ENCODE data around the gene RIMS1.

DNA sequence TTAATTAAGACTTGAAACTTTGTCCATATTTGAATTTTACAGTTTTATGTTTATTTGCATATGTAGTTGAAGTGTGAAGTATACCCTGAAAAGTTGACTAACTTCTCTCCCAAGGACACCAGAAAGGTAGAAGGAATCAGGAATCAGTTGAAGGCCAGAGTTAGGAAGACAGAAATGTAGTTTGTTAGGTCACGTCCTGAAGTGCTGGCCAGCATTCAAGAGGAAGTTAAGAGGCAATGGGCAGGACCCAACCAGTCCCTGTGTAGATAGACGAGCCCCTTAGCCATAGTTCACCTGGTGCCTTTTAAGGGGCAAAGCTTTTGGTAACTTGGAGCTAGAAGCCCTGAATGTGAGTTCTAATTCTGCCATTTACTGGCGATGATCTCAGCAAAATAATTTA lies 485.1 kb downstream of the RIMS1 start:
- TF ChIP-seq, protein P1, sequence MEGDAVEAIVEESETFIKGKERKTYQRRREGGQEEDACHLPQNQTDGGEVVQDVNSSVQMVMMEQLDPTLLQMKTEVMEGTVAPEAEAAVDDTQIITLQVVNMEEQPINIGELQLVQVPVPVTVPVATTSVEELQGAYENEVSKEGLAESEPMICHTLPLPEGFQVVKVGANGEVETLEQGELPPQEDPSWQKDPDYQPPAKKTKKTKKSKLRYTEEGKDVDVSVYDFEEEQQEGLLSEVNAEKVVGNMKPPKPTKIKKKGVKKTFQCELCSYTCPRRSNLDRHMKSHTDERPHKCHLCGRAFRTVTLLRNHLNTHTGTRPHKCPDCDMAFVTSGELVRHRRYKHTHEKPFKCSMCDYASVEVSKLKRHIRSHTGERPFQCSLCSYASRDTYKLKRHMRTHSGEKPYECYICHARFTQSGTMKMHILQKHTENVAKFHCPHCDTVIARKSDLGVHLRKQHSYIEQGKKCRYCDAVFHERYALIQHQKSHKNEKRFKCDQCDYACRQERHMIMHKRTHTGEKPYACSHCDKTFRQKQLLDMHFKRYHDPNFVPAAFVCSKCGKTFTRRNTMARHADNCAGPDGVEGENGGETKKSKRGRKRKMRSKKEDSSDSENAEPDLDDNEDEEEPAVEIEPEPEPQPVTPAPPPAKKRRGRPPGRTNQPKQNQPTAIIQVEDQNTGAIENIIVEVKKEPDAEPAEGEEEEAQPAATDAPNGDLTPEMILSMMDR (IDR thresholded peaks at IDR 0.05), result no peak
- no peak for TF ChIP-seq ZFX (IDR thresholded peaks at IDR 0.05; ENCODE audit: borderline replicate concordance)
